Hepatocyte (in vitro differentiated cells): ENCODE data around the gene REV3L.
"Not testable (repeated sequence)": the region's sequence is repeated elsewhere in the genome, so short reads cannot be mapped to it uniquely, and the experiment has no call there.

ENCODE experiments used
- CTCF ChIP-seq: fragments of 200-600 bp; sonication (generic); IDR thresholded peaks from 2 replicates; pipeline ENCODE4 v1.5.1; 2016; ENCODE audit warnings: antibody characterized with exemption, mild to moderate bottlenecking; ENCODE audit not compliant: poor library complexity
- EZH2 ChIP-seq: fragments of 200-600 bp; sonication (generic); IDR thresholded peaks from 2 replicates; pipeline ENCODE4 v1.6.1; 2016; ENCODE audit warnings: antibody characterized with exemption, mild to moderate bottlenecking, borderline replicate concordance
- EZH2phosphoT487 ChIP-seq: fragments of 200-600 bp; sonication (generic); IDR thresholded peaks from one replicate; pipeline ENCODE4 v1.6.1; 2018; ENCODE audit warnings: antibody characterized with exemption, mild to moderate bottlenecking, low read depth, moderate library complexity; ENCODE audit not compliant: unreplicated experiment, severe bottlenecking

- not testable (repeated sequence) for TF ChIP-seq CTCF, EZH2, EZH2phosphoT487
Measured at GRCh38 chr6:111255838-111256237, 227.2 kb downstream of the REV3L start.
